Esophagus squamous epithelium (tissue), 4 donors: ENCODE measurements around the gene TMEM186.

ENCODE experiments used
- POLR2A ChIP-seq, 4 donors: fragments of 450-650 bp; IDR thresholded peaks; one replicate each; pipeline ENCODE4 v1.6.1; 2017; ENCODE audit warnings: antibody characterized with exemption in 4 of 4, mild to moderate bottlenecking in 4 of 4, moderate library complexity in 3 of 4
- TF ChIP-seq, protein P1 (sequence below), 6 experiments: fragments of 450-650 bp in 4 of 6; fragments of 200-600 bp in 2 of 6; sonication (generic) in 2 of 6; IDR thresholded peaks; one replicate each; pipeline ENCODE4 v1.5.1; 2016 to 2019; ENCODE audit warnings: antibody characterized with exemption in 6 of 6, mild to moderate bottlenecking in 4 of 6, moderate library complexity in 4 of 6

DNA sequence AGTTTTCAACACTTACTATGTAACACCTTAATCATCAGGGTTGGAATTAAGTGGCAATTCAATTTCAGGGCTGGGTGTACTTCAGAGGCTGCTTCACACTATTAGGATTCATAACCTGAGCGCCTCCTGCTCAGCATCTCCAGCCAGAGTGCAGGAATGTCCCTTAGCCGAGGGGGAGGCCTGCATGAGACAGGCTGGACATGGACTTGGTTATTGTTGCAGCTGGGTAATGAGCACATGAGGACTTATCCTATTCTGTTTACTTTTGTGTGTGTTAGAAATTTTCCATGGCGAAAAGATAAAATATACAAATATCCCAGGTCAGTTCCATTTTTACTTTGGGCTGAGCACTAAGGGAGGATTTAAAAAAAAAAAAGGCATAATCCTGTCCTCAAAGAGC, 10.6 kb upstream of the TMEM186 start:
- TF ChIP-seq, protein P1, sequence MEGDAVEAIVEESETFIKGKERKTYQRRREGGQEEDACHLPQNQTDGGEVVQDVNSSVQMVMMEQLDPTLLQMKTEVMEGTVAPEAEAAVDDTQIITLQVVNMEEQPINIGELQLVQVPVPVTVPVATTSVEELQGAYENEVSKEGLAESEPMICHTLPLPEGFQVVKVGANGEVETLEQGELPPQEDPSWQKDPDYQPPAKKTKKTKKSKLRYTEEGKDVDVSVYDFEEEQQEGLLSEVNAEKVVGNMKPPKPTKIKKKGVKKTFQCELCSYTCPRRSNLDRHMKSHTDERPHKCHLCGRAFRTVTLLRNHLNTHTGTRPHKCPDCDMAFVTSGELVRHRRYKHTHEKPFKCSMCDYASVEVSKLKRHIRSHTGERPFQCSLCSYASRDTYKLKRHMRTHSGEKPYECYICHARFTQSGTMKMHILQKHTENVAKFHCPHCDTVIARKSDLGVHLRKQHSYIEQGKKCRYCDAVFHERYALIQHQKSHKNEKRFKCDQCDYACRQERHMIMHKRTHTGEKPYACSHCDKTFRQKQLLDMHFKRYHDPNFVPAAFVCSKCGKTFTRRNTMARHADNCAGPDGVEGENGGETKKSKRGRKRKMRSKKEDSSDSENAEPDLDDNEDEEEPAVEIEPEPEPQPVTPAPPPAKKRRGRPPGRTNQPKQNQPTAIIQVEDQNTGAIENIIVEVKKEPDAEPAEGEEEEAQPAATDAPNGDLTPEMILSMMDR (IDR thresholded peaks at IDR 0.05), result no peak
- TF ChIP-seq POLR2A (IDR thresholded peaks at IDR 0.05), result no peak
